ENCODE results near the gene ETS2. TPM values are rescaled to one million over a fixed set of nuclear protein-coding genes. Genes with fewer than 3 reads are reported as not detected.

Gene ETS2
- polyA plus RNA-seq, 1 donor (not counting 4 experiments of a cell fraction or from before 2014, with no cell fraction given) = 58.5 TPM

DNA sequence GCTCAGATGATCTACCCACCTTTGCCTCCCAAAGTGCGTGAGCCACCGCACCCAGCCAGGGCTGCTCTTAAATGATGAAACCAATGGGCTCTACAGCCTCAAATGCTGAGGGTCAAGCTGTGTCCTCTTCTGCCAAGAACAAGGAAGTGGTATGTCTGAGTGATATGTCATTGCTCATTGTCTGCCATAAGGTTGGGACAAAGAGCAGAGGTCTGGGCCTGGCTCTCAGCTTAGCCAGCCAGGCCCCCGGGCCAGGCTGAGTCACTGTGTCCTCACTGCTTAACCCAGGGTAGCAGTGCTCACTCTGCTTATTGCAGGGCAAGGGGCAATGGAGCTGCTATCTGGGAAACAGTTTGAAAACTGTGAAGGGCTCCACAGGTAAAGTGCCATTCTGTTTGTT, 8.3 kb upstream of the ETS2 start:
- H2AFZ ChIP-seq (ENCODE audit: control insufficient read depth, low read length) = no peak overlapping the region
- H3K4me1 ChIP-seq (ENCODE audit: control insufficient read depth, extremely low read depth, insufficient read depth, low read length) = peaks cover 50% of the 10 kb centered on the region
- H3K79me2 ChIP-seq (ENCODE audit: control insufficient read depth, insufficient read depth, low read length) = no peaks in the 10 kb centered on the region
- no peaks in the 10 kb centered on the region for H3K27me3 ChIP-seq (ENCODE audit: control insufficient read depth, extremely low read depth, insufficient read depth, low read length)
- no peak for TF ChIP-seq EZH2 (IDR thresholded peaks at IDR 0.05; ENCODE audit: low read length)
- TF ChIP-seq, protein P1, sequence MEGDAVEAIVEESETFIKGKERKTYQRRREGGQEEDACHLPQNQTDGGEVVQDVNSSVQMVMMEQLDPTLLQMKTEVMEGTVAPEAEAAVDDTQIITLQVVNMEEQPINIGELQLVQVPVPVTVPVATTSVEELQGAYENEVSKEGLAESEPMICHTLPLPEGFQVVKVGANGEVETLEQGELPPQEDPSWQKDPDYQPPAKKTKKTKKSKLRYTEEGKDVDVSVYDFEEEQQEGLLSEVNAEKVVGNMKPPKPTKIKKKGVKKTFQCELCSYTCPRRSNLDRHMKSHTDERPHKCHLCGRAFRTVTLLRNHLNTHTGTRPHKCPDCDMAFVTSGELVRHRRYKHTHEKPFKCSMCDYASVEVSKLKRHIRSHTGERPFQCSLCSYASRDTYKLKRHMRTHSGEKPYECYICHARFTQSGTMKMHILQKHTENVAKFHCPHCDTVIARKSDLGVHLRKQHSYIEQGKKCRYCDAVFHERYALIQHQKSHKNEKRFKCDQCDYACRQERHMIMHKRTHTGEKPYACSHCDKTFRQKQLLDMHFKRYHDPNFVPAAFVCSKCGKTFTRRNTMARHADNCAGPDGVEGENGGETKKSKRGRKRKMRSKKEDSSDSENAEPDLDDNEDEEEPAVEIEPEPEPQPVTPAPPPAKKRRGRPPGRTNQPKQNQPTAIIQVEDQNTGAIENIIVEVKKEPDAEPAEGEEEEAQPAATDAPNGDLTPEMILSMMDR (optimal IDR thresholded peaks at IDR 0.05 in 1 of 3, IDR thresholded peaks at IDR 0.05 in 1 of 3, conservative IDR thresholded peaks at IDR 0.05 in 1 of 3; ENCODE audit: extremely low read depth in 1 of 3, insufficient read depth in 2 of 3, low read length in 3 of 3) = no peak
- FAIRE-seq (no peak), DNase-seq (ENCODE audit: low read depth, low spot score) (no peak)
- H3K9me3 ChIP-seq (ENCODE audit: control insufficient read depth, low read depth, low read length) = no peaks in the 10 kb centered on the region
- H3K4me2 ChIP-seq (ENCODE audit: control insufficient read depth, extremely low read depth, insufficient read depth, low read depth, low read length) = peak overlapping the region; percentile 46
- H3K9me1 ChIP-seq (ENCODE audit: control insufficient read depth, extremely low read depth, insufficient read depth, low read length) = no peaks in the 10 kb centered on the region
- dilution Hi-C loops (cut with MboI; ENCODE audit: extremely low pct_ligation_motif_present, low sequenced_read_pairs) = no loop called here
- peak overlapping the region; percentile 25 for H3K9ac ChIP-seq (ENCODE audit: control insufficient read depth, extremely low read depth, insufficient read depth, low read length)
- H4K20me1 ChIP-seq (ENCODE audit: control insufficient read depth, extremely low read depth, insufficient read depth, low read length) = no peaks in the 10 kb centered on the region
- H3K36me3 ChIP-seq (ENCODE audit: control insufficient read depth in 2 of 2, extremely low read depth in 1 of 2, insufficient read depth in 2 of 2, low read length in 2 of 2) = no peaks in the 10 kb centered on the region
- H3K27ac ChIP-seq (ENCODE audit: control insufficient read depth, insufficient read depth, low read length) = peak overlapping the region; percentile 86
- H3K4me3 ChIP-seq (ENCODE audit: control insufficient read depth in 2 of 3, extremely low read depth in 1 of 3, insufficient read depth in 2 of 3, low read depth in 1 of 3, low read length in 3 of 3) = no peak overlapping the region

DNA sequence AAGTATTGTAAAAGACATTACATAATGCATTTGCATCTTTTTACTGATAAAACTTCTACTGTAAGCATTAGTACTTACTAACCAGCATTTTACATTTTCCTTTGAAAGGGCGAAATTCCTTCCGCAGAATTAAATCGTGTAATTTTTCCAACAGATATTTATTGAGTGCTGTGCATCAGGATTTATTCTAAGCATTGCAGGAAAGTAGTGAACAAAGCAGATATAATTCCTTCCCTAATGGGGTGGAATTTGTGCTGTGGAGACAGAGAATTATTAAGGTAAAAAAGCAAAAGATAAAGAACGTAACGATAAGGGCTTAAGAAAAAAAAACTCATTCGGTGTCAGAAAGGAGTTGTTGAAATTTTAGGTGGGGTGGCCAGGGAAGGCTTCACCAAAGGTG, 7.6 kb upstream of the ETS2 start:
- Histone ChIP-seq H4K20me1 (ENCODE audit: control insufficient read depth, extremely low read depth, insufficient read depth, low read length) (no peaks in the 10 kb centered on the region), H3K9ac (ENCODE audit: control insufficient read depth, extremely low read depth, insufficient read depth, low read length) (peak overlapping the region; percentile 37), H3K27ac (ENCODE audit: control insufficient read depth, insufficient read depth, low read length) (peak overlapping the region; percentile 86), H3K9me3 (ENCODE audit: control insufficient read depth, low read depth, low read length) (no peaks in the 10 kb centered on the region), H2AFZ (ENCODE audit: control insufficient read depth, low read length) (no peak overlapping the region), H3K36me3 (ENCODE audit: control insufficient read depth in 2 of 2, extremely low read depth in 1 of 2, insufficient read depth in 2 of 2, low read length in 2 of 2) (no peaks in the 10 kb centered on the region), H3K4me3 (ENCODE audit: control insufficient read depth in 2 of 3, extremely low read depth in 1 of 3, insufficient read depth in 2 of 3, low read depth in 1 of 3, low read length in 3 of 3) (no peak overlapping the region), H3K9me1 (ENCODE audit: control insufficient read depth, extremely low read depth, insufficient read depth, low read length) (no peaks in the 10 kb centered on the region), H3K27me3 (ENCODE audit: control insufficient read depth, extremely low read depth, insufficient read depth, low read length) (no peaks in the 10 kb centered on the region), H3K79me2 (ENCODE audit: control insufficient read depth, insufficient read depth, low read length) (no peaks in the 10 kb centered on the region), H3K4me1 (ENCODE audit: control insufficient read depth, extremely low read depth, insufficient read depth, low read length) (peaks cover 51% of the 10 kb centered on the region), H3K4me2 (ENCODE audit: control insufficient read depth, extremely low read depth, insufficient read depth, low read depth, low read length) (peak overlapping the region; percentile 44)
- dilution Hi-C loops (cut with MboI; ENCODE audit: extremely low pct_ligation_motif_present, low sequenced_read_pairs) = no loop called here
- no peak for TF ChIP-seq EZH2 (IDR thresholded peaks at IDR 0.05; ENCODE audit: low read length)
- TF ChIP-seq, protein P1 (optimal IDR thresholded peaks at IDR 0.05 in 1 of 3, IDR thresholded peaks at IDR 0.05 in 1 of 3, conservative IDR thresholded peaks at IDR 0.05 in 1 of 3; ENCODE audit: extremely low read depth in 1 of 3, insufficient read depth in 2 of 3, low read length in 3 of 3) = no peak
- DNase-seq (ENCODE audit: low read depth, low spot score) (no peak), FAIRE-seq (no peak)
